Body of pancreas (tissue), 4 donors: ENCODE data around the gene CRKL.

Experiments
- POLR2A ChIP-seq, 3 donors: fragments of 450-650 bp; IDR thresholded peaks; one replicate each; pipeline ENCODE4 v1.6.1; 2016; ENCODE audit warnings: antibody characterized with exemption in 3 of 3, mild to moderate bottlenecking in 2 of 3
- TF ChIP-seq, protein P1 (sequence below), 7 experiments: fragments of 450-650 bp in 4 of 7; fragments of 200-600 bp in 3 of 7; sonication (generic) in 3 of 7; IDR thresholded peaks; one replicate each; pipeline ENCODE4 v1.5.1; 2016 to 2019; ENCODE audit warnings: antibody characterized with exemption in 7 of 7

DNA sequence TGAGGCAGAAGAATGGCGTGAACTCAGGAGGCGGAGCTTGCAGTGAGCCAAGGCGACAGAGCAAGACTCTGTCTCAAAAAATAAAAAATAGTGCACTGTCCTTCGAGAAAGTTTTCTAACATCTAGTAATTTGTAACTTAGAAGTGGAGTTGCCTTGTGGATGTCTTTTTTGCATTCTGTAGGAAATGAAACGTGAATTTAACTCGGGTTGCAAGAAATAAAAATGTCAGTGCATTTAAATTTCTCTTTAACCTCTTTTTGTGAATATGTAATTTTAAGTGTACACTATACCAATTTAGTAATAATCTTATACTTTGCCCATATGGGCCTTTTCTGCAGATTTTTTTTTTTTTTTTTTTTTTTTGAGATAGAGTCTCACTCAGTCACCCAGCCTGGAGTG is 26.2 kb upstream of the CRKL start:
- TF ChIP-seq, protein P1, sequence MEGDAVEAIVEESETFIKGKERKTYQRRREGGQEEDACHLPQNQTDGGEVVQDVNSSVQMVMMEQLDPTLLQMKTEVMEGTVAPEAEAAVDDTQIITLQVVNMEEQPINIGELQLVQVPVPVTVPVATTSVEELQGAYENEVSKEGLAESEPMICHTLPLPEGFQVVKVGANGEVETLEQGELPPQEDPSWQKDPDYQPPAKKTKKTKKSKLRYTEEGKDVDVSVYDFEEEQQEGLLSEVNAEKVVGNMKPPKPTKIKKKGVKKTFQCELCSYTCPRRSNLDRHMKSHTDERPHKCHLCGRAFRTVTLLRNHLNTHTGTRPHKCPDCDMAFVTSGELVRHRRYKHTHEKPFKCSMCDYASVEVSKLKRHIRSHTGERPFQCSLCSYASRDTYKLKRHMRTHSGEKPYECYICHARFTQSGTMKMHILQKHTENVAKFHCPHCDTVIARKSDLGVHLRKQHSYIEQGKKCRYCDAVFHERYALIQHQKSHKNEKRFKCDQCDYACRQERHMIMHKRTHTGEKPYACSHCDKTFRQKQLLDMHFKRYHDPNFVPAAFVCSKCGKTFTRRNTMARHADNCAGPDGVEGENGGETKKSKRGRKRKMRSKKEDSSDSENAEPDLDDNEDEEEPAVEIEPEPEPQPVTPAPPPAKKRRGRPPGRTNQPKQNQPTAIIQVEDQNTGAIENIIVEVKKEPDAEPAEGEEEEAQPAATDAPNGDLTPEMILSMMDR (IDR thresholded peaks at IDR 0.05): no peak
- TF ChIP-seq POLR2A (IDR thresholded peaks at IDR 0.05): no peak
